ENCODE data around the gene RHOB. TPM values are rescaled to one million over a fixed set of nuclear protein-coding genes. Genes with fewer than 3 reads are reported as not detected.

RHOB gene
- total RNA-seq, 4 donors from 2014 or later: 809 to 1,532 (median 1,203) TPM

DNA sequence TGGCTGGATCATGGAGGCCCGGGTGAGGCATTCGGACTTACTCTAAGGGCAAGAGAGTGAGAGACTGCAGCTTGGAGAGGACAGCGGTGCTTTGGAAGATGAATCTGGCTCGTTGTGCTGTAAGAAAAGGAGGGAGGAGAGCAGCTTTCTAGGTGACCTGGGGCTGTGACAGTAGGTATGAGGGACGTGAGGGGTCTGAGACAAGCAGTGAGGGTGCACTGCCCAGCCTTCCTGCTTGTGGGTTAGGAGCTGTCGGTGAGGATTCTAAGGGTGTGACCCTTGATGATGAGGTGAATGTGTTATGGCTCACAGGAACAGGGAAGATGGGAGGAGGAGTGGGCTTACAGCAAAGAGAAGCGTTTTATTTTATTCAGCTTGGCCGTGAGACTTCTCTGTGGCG is 27.1 kb upstream of the RHOB start:
- WGBS: 73% methylated on average over 9 of the region's 9 CpGs
- Histone ChIP-seq H3K9me3 (no peaks in the 10 kb centered on the region), H3K27me3 (no peaks in the 10 kb centered on the region), H3K36me3 (no peaks in the 10 kb centered on the region), H3K27ac (replicated peaks in 1 of 4) (peak overlapping the region; percentile 69 to 85 (median 76)), H3K4me1 (peaks cover 38 to 65% (median 62%) of the 10 kb centered on the region in 4 donors), H3K4me3 (no peak overlapping the region)
- DNase-seq (ENCODE audit: extremely low spot score): no peak
- intact Hi-C loops (cut with DNase I): no loop called here
- no peak for TF ChIP-seq EP300 (IDR thresholded peaks at IDR 0.05)
- TF ChIP-seq POLR2A (IDR thresholded peaks at IDR 0.05; ENCODE audit: low read depth): no peak
- TF ChIP-seq, protein P1, sequence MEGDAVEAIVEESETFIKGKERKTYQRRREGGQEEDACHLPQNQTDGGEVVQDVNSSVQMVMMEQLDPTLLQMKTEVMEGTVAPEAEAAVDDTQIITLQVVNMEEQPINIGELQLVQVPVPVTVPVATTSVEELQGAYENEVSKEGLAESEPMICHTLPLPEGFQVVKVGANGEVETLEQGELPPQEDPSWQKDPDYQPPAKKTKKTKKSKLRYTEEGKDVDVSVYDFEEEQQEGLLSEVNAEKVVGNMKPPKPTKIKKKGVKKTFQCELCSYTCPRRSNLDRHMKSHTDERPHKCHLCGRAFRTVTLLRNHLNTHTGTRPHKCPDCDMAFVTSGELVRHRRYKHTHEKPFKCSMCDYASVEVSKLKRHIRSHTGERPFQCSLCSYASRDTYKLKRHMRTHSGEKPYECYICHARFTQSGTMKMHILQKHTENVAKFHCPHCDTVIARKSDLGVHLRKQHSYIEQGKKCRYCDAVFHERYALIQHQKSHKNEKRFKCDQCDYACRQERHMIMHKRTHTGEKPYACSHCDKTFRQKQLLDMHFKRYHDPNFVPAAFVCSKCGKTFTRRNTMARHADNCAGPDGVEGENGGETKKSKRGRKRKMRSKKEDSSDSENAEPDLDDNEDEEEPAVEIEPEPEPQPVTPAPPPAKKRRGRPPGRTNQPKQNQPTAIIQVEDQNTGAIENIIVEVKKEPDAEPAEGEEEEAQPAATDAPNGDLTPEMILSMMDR (IDR thresholded peaks at IDR 0.05): no peak
- TF ChIP-seq POLR2AphosphoS5 (IDR thresholded peaks at IDR 0.05): no peak

GRCh38 chr2:20421336-20421987 is 25.4 kb upstream of the RHOB start:
- Histone ChIP-seq H3K9me3 (no peaks in the 10 kb centered on the region), H3K4me3 (peak overlapping the region in 1 of 4 donors; percentile 0), H3K4me1 (peaks cover 46 to 80% (median 76%) of the 10 kb centered on the region in 4 donors), H3K27me3 (no peaks in the 10 kb centered on the region), H3K36me3 (no peaks in the 10 kb centered on the region), H3K27ac (replicated peaks in 1 of 4) (peak overlapping the region; percentile 69 to 85 (median 78))
- no peak for TF ChIP-seq POLR2AphosphoS5 (IDR thresholded peaks at IDR 0.05)
- TF ChIP-seq, protein P1 (IDR thresholded peaks at IDR 0.05): no peak
- TF ChIP-seq POLR2A (IDR thresholded peaks at IDR 0.05; ENCODE audit: low read depth): no peak
- TF ChIP-seq EP300 (IDR thresholded peaks at IDR 0.05): no peak
- intact Hi-C loops (cut with DNase I): no loop called here
- no peak for DNase-seq (ENCODE audit: extremely low spot score)
- 77% methylated on average over 7 of the region's 14 CpGs for WGBS

GRCh38 chr2:20421988-20422370 is 24.9 kb upstream of the RHOB start:
- intact Hi-C loops (cut with DNase I): no loop called here
- no peaks in the 10 kb centered on the region for H3K27me3 ChIP-seq
- no peaks in the 10 kb centered on the region for H3K9me3 ChIP-seq
- TF ChIP-seq POLR2AphosphoS5 (IDR thresholded peaks at IDR 0.05) (peak; percentile 79 to 82), POLR2A (IDR thresholded peaks at IDR 0.05; ENCODE audit: low read depth) (no peak)
- no peak for DNase-seq (ENCODE audit: extremely low spot score)
- H3K4me3 ChIP-seq: peak overlapping the region in 1 of 4 donors; percentile 0
- WGBS: 22% methylated on average over 6 of the region's 7 CpGs
- no peaks in the 10 kb centered on the region for H3K36me3 ChIP-seq
- H3K27ac ChIP-seq (replicated peaks in 1 of 4): peak overlapping the region; percentile 69 to 85 (median 78)
- H3K4me1 ChIP-seq: peaks cover 46 to 80% (median 76%) of the 10 kb centered on the region in 4 donors

DNA sequence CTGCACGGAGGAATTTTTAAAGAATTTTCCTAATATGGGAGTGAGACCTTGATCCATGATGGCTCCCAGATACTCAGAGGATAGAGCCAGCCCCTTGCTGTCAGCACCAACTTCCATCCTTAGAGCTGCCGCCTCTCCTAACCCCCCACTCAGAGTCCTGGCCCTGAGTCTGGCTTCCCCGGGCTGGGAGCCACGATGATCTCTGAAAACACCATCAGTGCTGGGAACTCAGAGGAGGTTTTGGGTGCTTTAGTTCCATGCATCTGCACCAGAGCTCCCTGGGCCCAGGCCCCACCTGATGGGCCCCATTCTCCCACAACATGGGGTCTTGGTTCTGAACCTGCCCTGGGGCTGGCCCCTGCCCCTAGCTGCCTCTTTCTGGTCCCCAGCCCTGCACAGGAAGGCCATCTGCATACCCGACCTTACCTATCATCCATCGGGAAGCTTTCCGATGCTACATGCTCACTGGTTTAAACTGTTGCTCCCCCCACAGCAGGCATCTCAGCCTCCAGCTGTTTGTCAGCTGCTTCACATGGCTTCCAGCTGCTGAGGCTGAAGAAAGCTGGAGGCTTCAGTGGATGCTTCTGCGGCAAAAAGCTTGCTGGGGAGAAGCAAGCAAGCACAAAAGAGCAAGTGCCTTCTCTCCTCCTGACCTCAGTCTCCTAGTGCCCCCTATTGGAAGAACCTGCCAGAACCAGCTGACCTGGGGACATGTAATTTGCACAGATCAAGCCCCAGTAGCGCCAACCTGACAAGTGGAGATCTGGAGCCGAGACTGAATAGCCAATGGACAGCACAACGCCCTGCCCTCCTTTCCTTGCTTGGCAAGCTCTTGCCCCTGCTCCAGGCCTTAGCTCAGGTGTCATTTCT is 24.2 kb upstream of the RHOB start:
- no peaks in the 10 kb centered on the region for H3K9me3 ChIP-seq
- DNase-seq (ENCODE audit: extremely low spot score): no peak
- peak overlapping the region; percentile 69 to 85 (median 78) for H3K27ac ChIP-seq (replicated peaks in 1 of 4)
- H3K36me3 ChIP-seq: no peaks in the 10 kb centered on the region
- peak overlapping the region in 1 of 4 donors; percentile 0 for H3K4me3 ChIP-seq
- H3K4me1 ChIP-seq: peaks cover 46 to 80% (median 76%) of the 10 kb centered on the region in 4 donors
- H3K27me3 ChIP-seq: no peaks in the 10 kb centered on the region
- TF ChIP-seq POLR2AphosphoS5 (IDR thresholded peaks at IDR 0.05) (peak in 1 of 2 donors; percentile 26), EP300 (IDR thresholded peaks at IDR 0.05) (no peak), POLR2A (IDR thresholded peaks at IDR 0.05; ENCODE audit: low read depth) (no peak)
- TF ChIP-seq, protein P1 (IDR thresholded peaks at IDR 0.05): peak in 1 of 3 experiments; percentile 19
- intact Hi-C loops (cut with DNase I): no loop called here
- WGBS: 43% methylated on average over 10 of the region's 11 CpGs

DNA sequence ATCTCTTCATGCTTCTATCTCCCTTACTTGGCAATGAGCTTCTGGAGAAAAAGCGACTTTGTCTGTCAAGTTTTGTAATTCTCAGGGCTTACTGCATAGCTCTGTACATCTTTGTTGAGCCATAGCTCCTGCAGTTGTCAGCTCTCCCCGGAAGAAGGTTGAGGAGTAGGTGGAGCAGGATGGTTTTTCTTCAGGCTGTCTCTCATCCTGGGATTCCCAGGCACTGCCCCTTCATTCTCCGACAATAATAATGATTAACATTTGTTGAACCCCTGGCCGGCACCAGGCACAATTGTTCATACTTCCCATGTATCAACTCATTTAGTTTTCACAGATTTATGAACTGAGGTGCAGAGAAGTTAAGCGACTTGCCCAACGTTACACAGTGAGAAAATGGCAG is 23.5 kb upstream of the RHOB start:
- no peaks in the 10 kb centered on the region for H3K27me3 ChIP-seq
- H3K36me3 ChIP-seq: no peaks in the 10 kb centered on the region
- DNase-seq (ENCODE audit: extremely low spot score): no peak
- no peak overlapping the region for H3K4me3 ChIP-seq
- no peaks in the 10 kb centered on the region for H3K9me3 ChIP-seq
- intact Hi-C loops (cut with DNase I): no loop called here
- peak overlapping the region; percentile 69 to 85 (median 78) for H3K27ac ChIP-seq (replicated peaks in 1 of 4)
- H3K4me1 ChIP-seq: peaks cover 46 to 76% (median 73%) of the 10 kb centered on the region in 4 donors
- 79% methylated on average over 6 of the region's 6 CpGs for WGBS
- TF ChIP-seq POLR2AphosphoS5 (IDR thresholded peaks at IDR 0.05): no peak
- no peak for TF ChIP-seq POLR2A (IDR thresholded peaks at IDR 0.05; ENCODE audit: low read depth)
- TF ChIP-seq EP300 (IDR thresholded peaks at IDR 0.05): no peak
- TF ChIP-seq, protein P1 (IDR thresholded peaks at IDR 0.05): no peak
